Pulmonary artery endothelial cell (primary cell): ENCODE results near the gene PI4KA. TPM values are rescaled to one million over a fixed set of nuclear protein-coding genes. Genes with fewer than 3 reads are reported as not detected.

Source experiments
- total RNA-seq: library from RNA; depleted of rRNA; stranded (reverse); fragments of >200 nt; gene quantifications from 2 replicates; pipeline ENCODE4 v1.2.3, GENCODE V29; 2014

PI4KA gene
- total RNA-seq, 1 donor from 2014 or later: 22.1 TPM

Other genes with a start within 250 kb of the PI4KA start
- gene SERPIND1, start 84.7 kb downstream of the PI4KA start, total RNA-seq: 0.59 and 2.8 TPM in 2 replicates
- 7.5 and 7.9 TPM in 2 replicates for gene SNAP29, start 196 bp upstream of the PI4KA start, total RNA-seq
- gene CRKL, start 58.6 kb upstream of the PI4KA start, total RNA-seq: 45.7 and 58.2 TPM in 2 replicates
- 0.07 and 0.56 TPM in 2 replicates for gene AIFM3, start 108.4 kb upstream of the PI4KA start, total RNA-seq
- gene LZTR1, start 123.5 kb upstream of the PI4KA start, total RNA-seq: 51.1 and 69.5 TPM in 2 replicates
- gene THAP7, start 143.3 kb upstream of the PI4KA start, total RNA-seq: 16.2 and 18.8 TPM in 2 replicates
- gene P2RX6, start 156.4 kb upstream of the PI4KA start, total RNA-seq: 0.07 TPM in 1 of 2 replicates, not detected in the other
- gene SLC7A4, start 173.8 kb upstream of the PI4KA start, total RNA-seq: not detected in 2 replicates
- not detected in 2 replicates for gene LRRC74B, start 187.1 kb upstream of the PI4KA start, total RNA-seq